Activated CD8-positive, alpha-beta memory T cell treated with anti-CD3 and anti-CD28 coated beads, Interleukin-2, amount 50 U/mL, for 24 hours (primary cell): ENCODE results near the gene UNC13D.
"Not testable (repeated sequence)": the region's sequence is repeated elsewhere in the genome, so short reads cannot be mapped to it uniquely, and the experiment has no call there.

Experiments used
- DNase-seq: peaks from one replicate; pipeline ENCODE4 v3.0.0-alpha.2; 2020; ENCODE audit errors: extremely low read depth

The UNC13D gene

DNA sequence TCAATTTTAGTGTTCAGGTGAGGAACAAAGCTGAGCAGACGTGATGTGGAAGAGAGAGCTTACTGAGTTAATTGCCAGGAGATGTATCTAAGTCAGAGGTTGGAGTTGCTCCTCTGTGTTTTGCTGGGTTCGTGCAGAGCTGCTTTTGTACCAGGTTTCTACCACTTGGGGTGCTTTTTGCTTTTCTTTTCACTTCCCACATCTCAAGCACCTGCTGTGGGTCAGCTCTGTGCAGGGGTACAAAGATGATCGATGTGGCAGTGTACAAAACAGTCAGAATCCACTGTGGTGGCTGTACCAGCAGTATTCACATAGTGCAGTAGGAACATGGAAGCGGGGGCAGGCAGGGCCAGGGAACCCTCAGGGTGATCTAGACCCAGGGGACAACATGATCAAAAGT, 44.8 kb downstream of the UNC13D start:
- DNase-seq, result no peak

- DNase-seq, result no peak
Measured at GRCh38 chr17:75795820-75796607, 48.2 kb downstream of the UNC13D start.

DNA sequence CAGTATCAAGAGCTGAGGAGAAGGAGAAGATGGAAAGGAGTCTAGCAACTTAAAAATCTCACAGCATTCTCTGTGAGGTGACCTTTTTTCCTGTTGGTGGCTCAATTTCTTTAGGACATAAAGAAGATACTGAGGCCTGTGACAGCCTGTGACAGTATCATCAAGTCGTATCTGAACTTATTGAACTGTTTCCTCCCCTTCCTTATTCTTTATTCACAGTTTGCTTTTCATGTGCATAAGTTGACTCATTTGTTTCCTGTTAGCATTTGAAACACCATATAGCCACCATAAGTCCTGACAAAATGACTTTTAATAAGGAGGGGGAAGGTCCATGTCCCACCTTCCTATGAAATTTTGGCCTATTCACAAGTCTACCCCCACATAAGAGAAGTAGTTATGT, 50.7 kb downstream of the UNC13D start:
- DNase-seq, result no peak

DNA sequence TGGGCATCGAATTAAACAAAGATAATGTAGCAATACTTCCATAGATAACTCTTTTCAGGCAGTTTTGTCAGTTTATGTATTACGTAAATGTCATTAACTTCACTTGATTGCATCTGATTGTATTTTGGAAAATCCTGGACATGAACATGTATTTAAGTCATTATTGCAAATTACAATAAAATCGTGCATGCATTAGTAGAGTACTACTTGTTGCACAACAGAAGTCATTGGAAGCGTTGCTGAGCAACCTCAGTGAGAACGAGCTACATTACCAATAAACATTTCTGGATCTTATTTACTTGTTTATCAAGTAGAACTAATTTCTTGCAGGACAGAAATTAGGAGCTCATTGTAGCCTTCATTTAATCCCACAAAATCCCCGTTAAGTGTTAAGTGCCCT, 53.0 kb downstream of the UNC13D start:
- no peak for DNase-seq

GRCh38 chr17:75785016-75785890, 59.0 kb downstream of the UNC13D start:
- peak; percentile 76 for DNase-seq

DNA sequence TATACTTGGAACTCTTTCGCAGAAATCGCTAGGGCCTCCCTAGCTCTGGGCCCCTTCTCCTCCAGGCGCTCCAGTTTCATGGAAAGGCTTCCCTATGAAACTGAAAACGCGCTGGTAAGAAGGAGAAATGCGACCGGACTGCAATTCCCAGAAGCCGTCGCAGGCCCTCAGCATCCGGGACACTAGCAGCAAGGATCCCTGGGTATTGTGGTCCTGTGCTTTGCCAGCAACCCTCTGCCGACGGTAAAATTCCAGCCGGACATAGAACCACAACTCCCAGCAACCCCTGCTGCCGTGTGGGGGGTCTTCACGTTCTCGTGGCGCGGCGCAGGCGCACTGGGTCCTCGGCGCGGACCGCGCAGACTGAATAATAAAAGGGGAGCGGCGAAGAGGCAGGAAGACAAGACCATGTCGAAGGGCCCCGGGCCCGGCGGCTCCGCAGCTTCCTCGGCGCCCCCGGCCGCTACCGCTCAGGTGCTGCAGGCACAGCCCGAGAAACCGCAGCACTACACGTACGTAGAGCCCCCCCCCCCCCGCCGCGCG, 59.7 kb downstream of the UNC13D start, which contains the start of gene UNK:
Gene UNK (plus strand): TSS at position 334 of the 543 bp plus-strand sequence. CDS start 75 bp downstream, at position 409.
- peak; percentile 87 for DNase-seq

DNA sequence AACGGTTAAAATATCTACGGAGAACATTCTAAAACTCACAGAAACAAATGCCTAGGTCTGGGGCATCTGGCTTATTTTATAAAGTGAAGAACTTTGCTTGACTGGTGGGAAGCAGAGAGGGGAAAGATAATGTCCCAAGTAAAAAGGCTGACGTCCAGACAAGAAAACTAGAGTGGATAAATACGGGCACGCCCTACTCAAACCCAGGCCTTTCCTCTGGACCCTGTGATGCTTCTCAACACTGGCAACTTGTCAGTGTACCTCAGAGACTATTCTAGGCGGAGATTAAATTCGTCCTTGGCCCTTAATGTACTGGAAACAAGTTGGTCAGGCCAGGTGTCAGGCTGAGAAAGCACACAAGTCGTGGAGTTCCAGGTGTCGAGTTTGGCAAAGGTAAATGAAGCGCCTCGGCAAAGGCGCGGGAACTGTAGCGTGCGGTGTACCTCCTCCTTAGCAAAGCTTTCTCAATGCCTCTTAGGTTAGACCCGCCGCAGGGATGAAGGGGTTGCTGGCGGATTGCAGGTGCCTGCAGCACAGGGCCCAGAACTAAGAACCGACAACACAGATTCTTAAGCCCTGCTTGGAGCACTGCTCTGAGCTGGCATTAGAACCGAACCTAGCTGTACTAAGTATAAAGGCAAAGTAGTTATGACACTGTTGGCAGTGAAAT, 60.3 kb downstream of the UNC13D start:
- DNase-seq, result no peak

DNA sequence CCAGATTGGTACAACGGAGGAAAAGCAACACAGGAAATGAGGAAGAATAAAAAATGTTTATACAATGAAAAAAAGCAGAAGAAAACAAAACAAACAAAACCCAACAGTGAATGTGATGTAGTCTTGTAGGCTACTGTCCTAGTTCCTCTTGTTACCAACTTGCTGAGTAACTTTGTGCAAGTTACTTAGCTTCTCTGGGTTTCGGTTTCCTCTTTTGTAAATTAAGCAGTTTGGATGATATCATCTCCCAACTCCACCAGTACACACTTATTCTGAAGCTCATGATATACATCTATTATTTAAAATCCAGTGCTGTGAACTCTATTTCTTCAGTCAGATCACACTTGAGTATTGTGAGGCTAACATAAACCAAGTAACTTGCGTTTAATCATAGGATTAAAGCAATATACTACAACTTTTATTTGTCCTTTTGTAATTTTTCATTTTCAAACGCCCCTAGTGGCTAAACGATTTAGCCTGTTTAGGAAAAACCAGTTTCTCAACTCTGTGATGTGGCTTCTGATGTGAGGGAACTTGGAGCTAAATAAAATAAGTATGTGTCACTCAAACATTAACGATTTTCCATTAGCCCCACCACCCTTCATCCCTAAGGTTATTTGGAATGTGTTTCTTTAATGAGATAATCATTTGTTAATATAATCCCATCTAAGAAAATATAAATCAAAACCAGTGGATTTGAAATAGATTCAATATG, 61.0 kb downstream of the UNC13D start:
- DNase-seq, result no peak

DNA sequence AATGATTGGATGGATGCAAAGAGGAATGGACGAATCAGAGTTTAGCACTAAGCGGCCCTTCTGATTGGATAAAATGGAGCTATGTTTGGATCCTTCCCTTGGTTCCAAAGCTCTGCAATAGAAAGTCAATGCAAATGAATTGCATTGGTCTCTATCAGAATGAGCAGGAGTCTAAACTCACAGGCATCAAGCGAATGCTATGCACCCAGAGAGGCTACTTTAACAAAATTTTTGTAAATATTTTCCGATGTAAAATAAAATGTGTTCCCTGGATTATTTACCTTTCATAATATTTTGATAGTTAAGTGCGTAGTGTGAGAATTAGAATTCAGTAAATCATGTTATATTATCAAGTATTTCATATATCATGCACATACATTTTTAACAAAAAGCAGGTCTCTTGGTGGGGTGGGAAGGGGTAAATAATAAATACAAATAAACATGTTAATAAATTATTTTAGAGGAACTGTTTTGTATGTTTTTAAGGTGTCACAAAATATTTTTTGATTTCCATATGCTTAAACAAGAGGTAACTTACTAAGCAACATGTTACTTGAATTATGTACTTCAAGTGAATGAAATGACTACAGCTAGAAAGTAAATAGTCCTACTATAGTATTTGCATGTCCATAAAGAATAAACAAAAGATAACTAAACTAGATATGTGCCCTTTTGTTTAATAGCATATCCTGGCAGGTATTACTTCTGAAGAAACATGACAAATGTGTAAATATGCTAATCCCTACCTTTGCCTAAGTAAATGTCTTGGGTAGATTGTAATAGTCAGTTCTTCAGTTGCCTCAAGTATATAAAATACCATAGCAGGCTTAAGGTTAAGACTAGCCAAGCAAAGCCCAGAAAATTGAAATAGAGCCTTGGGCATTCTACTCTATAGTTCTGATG, 64.0 kb downstream of the UNC13D start:
- no peak for DNase-seq

DNA sequence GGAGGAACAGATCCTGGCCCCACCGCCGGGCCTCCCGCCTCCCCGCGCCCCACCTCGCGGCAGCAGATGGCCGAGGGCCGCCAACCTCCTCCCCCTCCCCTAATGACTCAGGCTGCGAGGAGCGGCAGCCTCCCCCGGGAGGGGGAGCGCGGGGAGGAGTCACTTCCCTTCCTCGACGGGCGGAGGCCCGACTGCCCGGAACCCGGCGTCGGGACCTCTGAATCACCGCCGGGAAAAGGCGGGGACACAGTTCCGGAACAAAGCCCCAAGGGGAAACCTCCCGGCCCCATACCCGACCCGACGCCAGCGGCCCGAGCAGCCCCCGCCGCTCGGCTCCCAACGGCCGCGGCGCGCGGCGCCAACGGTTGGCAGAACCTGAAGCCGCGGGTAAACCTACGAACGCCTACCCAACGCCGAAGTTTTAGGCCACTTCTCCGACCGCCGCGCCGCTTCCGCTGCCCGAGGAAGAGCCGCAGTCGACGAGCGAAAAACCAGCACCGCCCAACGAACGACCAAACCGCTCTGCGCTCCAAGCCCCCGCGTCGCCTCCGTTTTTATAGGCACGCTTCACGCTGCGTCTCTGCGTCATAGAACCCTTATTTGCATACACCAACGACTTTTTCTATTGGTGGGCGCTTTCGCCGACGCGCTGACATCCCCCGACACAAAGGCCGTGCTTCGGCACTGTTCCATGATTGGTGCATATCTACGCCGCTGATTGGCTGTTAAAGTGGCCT, 64.8 kb downstream of the UNC13D start:
- DNase-seq, result peak; percentile 85

DNA sequence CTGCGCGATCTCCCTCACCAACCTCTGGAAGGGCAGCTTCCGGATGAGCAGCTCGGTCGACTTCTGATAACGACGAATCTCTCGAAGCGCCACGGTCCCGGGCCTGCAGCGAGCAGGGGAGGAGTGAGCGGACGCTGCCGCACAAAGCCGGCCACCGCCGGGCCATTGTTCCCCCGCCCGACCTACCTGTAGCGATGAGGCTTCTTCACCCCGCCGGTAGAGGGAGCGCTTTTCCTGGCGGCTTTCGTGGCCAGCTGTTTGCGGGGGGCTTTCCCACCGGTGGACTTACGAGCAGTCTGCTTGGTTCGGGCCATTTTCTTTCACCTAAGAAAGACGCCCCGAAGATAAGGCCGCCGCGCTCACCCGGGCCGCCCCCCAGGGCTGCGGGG, 65.3 kb downstream of the UNC13D start:
- DNase-seq, result no peak

DNA sequence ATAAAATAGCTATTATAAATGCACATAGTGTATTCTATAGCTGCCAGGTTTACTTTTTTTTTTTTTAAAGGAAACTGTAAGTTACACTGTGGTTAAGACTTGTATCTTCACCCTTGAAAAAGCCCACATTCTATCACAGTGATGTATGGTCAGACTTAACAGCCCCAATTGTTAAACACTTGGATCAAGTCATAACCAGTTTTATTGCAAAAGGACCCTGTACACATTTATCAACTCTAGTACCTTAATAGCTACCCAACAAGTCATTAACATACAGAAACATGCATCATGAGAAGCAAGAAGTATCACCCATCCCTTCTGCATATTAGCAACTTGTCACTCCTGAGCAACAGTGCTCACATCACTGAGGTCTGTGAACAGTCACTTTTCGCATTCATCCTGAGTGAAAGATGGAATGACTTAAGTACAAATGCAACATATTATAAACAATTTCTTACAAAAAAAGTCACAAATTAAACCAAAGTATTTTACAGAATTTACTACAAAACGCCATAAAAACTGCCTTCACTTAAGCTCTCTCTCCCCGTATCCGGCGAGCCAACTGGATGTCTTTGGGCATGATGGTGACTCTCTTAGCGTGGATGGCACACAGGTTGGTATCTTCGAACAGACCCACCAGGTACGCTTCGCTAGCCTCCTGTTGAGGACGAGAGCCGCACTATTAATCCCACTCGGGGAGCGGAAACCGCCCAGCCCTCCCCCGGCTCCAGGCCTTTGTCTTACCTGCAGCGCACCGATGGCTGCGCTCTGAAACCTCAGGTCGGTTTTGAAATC, 65.9 kb downstream of the UNC13D start:
- DNase-seq, result not testable (repeated sequence)

- no peak for DNase-seq
Measured at GRCh38 chr17:75777296-75777922, 66.8 kb downstream of the UNC13D start.
